OCI-LY7 (cell line): ENCODE measurements around the gene WNT3A.

Experiments used
- EZH2phosphoT487 ChIP-seq: fragments of 200-600 bp; sonication (generic); IDR thresholded peaks from 2 replicates; pipeline ENCODE4 v1.6.1; 2018; ENCODE audit warnings: low read depth, borderline replicate concordance, mild to moderate bottlenecking, mixed run types, antibody characterized with exemption, low read length, moderate library complexity, mixed read lengths
- TF ChIP-seq, protein P1 (sequence below): fragments of 200-600 bp; sonication (generic); conservative IDR thresholded peaks from 2 replicates; pipeline ENCODE4 v1.5.1; 2014; ENCODE audit warnings: mild to moderate bottlenecking, antibody characterized with exemption, low read length, moderate library complexity, mixed read lengths

- TF ChIP-seq, protein P1, sequence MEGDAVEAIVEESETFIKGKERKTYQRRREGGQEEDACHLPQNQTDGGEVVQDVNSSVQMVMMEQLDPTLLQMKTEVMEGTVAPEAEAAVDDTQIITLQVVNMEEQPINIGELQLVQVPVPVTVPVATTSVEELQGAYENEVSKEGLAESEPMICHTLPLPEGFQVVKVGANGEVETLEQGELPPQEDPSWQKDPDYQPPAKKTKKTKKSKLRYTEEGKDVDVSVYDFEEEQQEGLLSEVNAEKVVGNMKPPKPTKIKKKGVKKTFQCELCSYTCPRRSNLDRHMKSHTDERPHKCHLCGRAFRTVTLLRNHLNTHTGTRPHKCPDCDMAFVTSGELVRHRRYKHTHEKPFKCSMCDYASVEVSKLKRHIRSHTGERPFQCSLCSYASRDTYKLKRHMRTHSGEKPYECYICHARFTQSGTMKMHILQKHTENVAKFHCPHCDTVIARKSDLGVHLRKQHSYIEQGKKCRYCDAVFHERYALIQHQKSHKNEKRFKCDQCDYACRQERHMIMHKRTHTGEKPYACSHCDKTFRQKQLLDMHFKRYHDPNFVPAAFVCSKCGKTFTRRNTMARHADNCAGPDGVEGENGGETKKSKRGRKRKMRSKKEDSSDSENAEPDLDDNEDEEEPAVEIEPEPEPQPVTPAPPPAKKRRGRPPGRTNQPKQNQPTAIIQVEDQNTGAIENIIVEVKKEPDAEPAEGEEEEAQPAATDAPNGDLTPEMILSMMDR: no peak
- TF ChIP-seq EZH2phosphoT487: no peak
Measured at GRCh38 chr1:228030451-228031201, 23.8 kb downstream of the WNT3A start.
